Testis (tissue), 3 donors: Measurements from ENCODE around the gene CREBBP. TPM values are rescaled to one million over a fixed set of nuclear protein-coding genes. Genes with fewer than 3 reads are reported as not detected.

ENCODE experiments used
- DNase-seq: peaks from one replicate; pipeline ENCODE4 v3.0.0-alpha.2; 2019
- H3K27ac ChIP-seq, 2 donors: fragments of 200-600 bp; sonication (generic); one replicate each; pipeline ENCODE4 v1.5.1; 2019
- H3K27me3 ChIP-seq: fragments of 200-600 bp; sonication (generic); one replicate; pipeline ENCODE4 v1.5.1; 2019
- H3K36me3 ChIP-seq: fragments of 200-600 bp; sonication (generic); one replicate; pipeline ENCODE4 v1.5.1; 2017; ENCODE audit warnings: low read depth; ENCODE audit errors: missing control alignments
- H3K4me1 ChIP-seq: fragments of 200-600 bp; sonication (generic); one replicate; pipeline ENCODE4 v1.5.1; 2019
- H3K4me3 ChIP-seq, 2 donors: fragments of 200-600 bp; sonication (generic); one replicate each; pipeline ENCODE4 v1.5.1; 2017 to 2019
- H3K9me3 ChIP-seq: fragments of 200-600 bp; sonication (generic); one replicate; pipeline ENCODE4 v1.5.1; 2017
- POLR2A ChIP-seq: fragments of 450-650 bp; IDR thresholded peaks from one replicate; pipeline ENCODE4 v1.6.1; 2017; ENCODE audit warnings: antibody characterized with exemption, mild to moderate bottlenecking, moderate library complexity
- WGBS, 2 donors: methylation state at CpG; one replicate each; pipeline ENCODE4 v1.1.5; 2018; 5-methylcytosine and 5-hydroxymethylcytosine counted together
- intact Hi-C: fragments of 100-400 bp; cut with DNase I; formaldehyde crosslinking; loops from one replicate; pipeline ENCODE4 v1.15.1; 2023; ENCODE audit warnings: low total_unique reads
- polyA plus RNA-seq: library from polyadenylated mRNA; stranded (reverse); fragments of 350-450 nt; fragmentation: Illumina TruSeq; extraction: RNeasy Lipid Tissue Mini Kit (QIAGEN cat#74804); gene quantifications from one replicate; pipeline ENCODE4 v1.2.3, GENCODE V29; 2014; ENCODE audit warnings: low read depth, low replicate concordance; ENCODE audit not compliant: insufficient read depth
- total RNA-seq, 2 donors: library from RNA; depleted of rRNA; stranded (reverse); fragments of >200 nt; gene quantifications; one replicate each; pipeline ENCODE4 v1.2.3, GENCODE V29; 2016
- TF ChIP-seq, protein P1 (sequence below), 3 experiments: fragments of 450-650 bp in 2 of 3; fragments of 200-600 bp in 1 of 3; sonication (generic) in 1 of 3; IDR thresholded peaks; one replicate each; pipeline ENCODE4 v1.5.1; 2016 to 2019; ENCODE audit warnings: antibody characterized with exemption in 3 of 3, mild to moderate bottlenecking in 2 of 3, moderate library complexity in 1 of 3

The CREBBP gene
- total and polyA plus RNA-seq, 3 donors from 2014 or later, result 86.0 to 185 (median 141) TPM

DNA sequence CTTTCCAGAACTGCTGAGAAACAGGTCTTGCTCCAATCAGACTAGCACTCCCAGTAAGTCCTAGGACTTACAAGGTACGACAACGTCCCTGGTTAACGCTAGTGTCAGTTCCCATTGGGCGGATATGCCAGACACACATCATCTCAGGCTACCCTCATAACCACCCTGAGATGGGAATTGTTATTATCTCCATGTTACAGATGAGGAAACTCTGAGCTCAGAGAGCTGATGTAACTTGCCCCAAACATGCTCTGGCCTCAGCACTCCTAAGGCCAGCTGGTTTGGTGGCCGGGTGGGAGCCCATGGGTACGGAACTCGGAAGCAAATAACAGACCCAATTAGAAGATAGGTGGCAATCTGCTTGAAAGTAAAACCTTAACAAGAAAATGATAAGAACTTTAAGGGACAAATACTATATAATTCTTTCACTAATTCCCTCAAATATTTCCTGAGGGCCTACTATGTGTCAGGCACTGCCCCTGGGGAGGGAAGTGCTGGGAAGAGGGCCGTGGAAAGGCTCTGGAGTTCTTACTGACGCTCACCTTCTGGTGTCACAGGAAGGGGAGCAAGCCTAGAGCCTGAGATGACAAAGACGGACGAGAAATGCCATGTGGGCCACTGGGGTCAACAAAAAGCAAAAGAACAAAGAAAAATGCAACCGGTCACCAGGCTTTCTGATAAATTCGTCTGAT is 6.9 kb downstream of the CREBBP start:
- no peak for DNase-seq
- Histone ChIP-seq H3K27me3 (no peaks in the 10 kb centered on the region), H3K36me3 (no peaks in the 10 kb centered on the region), H3K4me3 (no peak overlapping the region), H3K9me3 (no peaks in the 10 kb centered on the region), H3K27ac (no peak overlapping the region), H3K4me1 (peaks cover 53% of the 10 kb centered on the region)
- 76 to 78% methylated on average over 13 of the region's 13 CpGs for WGBS, 2 donors
- TF ChIP-seq, protein P1, sequence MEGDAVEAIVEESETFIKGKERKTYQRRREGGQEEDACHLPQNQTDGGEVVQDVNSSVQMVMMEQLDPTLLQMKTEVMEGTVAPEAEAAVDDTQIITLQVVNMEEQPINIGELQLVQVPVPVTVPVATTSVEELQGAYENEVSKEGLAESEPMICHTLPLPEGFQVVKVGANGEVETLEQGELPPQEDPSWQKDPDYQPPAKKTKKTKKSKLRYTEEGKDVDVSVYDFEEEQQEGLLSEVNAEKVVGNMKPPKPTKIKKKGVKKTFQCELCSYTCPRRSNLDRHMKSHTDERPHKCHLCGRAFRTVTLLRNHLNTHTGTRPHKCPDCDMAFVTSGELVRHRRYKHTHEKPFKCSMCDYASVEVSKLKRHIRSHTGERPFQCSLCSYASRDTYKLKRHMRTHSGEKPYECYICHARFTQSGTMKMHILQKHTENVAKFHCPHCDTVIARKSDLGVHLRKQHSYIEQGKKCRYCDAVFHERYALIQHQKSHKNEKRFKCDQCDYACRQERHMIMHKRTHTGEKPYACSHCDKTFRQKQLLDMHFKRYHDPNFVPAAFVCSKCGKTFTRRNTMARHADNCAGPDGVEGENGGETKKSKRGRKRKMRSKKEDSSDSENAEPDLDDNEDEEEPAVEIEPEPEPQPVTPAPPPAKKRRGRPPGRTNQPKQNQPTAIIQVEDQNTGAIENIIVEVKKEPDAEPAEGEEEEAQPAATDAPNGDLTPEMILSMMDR (IDR thresholded peaks at IDR 0.05), result no peak
- no peak for TF ChIP-seq POLR2A
- intact Hi-C loops, result no loop called here

DNA sequence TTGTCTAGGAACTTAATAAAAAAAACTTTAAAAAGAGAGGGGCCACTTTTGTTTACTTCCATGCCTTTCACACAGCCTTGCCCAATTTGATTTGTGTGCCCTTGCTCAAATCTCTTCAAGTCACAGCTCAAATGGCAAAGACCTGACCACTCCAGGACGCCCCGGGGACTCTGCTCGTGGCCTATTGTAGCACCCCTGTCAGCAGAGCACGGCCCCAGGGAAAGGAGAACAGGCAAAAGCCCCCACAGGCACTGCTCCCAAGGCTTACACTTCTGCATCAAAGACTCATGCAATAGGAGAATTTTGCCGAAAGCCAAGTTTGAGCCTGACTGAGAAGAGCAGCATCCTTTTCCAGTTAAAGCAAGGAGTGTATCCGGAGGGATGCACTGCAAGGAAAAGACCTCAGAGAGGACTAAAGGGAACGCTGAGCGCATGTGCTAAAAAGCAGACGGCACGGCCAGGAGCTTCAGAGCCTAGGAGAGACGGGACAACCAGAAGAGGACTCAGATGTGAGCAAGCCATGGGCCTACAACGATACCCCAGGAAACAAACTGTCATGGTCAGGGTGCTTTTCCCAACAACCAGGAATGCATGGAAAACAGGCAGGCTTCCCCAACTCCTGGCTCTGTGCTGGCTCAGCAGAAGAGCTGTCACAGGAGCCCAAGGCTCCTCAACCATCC is 8.2 kb downstream of the CREBBP start:
- Histone ChIP-seq H3K9me3 (no peaks in the 10 kb centered on the region), H3K4me3 (no peak overlapping the region), H3K27ac (no peak overlapping the region), H3K27me3 (no peaks in the 10 kb centered on the region), H3K36me3 (no peaks in the 10 kb centered on the region), H3K4me1 (peaks cover 48% of the 10 kb centered on the region)
- intact Hi-C loops, result no loop called here
- TF ChIP-seq, protein P1 (IDR thresholded peaks at IDR 0.05), result no peak
- TF ChIP-seq POLR2A, result no peak
- WGBS, 2 donors, result 44 to 60% methylated on average over 12 of the region's 12 CpGs
- no peak for DNase-seq

DNA sequence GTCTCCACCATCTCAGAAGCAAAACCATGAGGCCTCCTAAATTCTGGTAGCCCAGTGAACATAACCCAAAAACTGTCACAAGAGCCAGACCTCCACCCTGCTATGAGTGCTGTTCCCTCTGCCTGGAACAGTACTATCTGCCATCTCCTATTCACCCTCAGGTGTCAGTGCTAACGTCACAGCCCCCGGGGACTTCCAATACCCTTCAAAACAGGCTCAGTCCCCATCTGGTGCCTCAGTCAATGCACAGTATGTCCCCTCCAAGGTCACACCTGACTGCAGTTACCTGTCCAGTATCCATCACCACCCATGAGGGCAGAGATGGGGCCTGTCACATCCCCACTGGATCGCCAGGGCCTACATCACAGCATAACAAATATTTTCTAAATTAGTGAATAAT is 11.5 kb downstream of the CREBBP start:
- TF ChIP-seq, protein P1 (IDR thresholded peaks at IDR 0.05), result no peak
- no peak for TF ChIP-seq POLR2A
- 90 to 95% methylated on average over 3 of the region's 3 CpGs for WGBS, 2 donors
- Histone ChIP-seq H3K36me3 (no peaks in the 10 kb centered on the region), H3K27me3 (no peaks in the 10 kb centered on the region), H3K4me1 (peaks cover 32% of the 10 kb centered on the region), H3K4me3 (no peak overlapping the region), H3K27ac (no peak overlapping the region), H3K9me3 (no peaks in the 10 kb centered on the region)
- intact Hi-C loops, result no loop called here
- DNase-seq, result no peak

DNA sequence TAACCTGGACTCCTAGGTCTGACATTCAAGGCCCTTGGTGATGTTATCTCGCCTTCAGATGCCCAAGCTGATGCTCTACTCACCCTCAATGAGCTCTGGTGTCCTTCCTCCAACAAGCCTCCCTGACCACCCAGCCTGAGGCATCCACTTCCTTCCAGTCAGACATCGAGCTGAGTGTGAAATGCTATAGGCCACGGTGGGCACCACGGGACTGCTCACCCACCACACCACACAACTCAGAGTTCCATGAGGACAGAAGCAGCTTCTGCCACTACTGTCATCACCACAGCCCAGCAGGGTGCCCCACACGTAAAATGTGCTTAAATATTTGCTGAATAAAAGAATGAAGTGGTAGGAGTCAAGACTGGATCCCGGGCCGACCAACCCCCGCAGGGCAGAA is 12.0 kb downstream of the CREBBP start:
- H3K9me3 ChIP-seq, result no peaks in the 10 kb centered on the region
- H3K27ac ChIP-seq, result no peak overlapping the region
- H3K36me3 ChIP-seq, result no peaks in the 10 kb centered on the region
- DNase-seq, result no peak
- WGBS, 2 donors, result 84 to 100% methylated on average over 4 to 8 of the region's 8 CpGs
- no peak overlapping the region for H3K4me3 ChIP-seq
- no peak for TF ChIP-seq POLR2A
- TF ChIP-seq, protein P1 (IDR thresholded peaks at IDR 0.05), result no peak
- intact Hi-C loops, result no loop called here
- H3K4me1 ChIP-seq, result peaks cover 34% of the 10 kb centered on the region
- H3K27me3 ChIP-seq, result no peaks in the 10 kb centered on the region
